Mesodermal cell (in vitro differentiated cells): ENCODE data around the gene MMP20.

Experiments
- H3K27ac ChIP-seq: 2 replicates; pipeline ENCODE4 v1.7.0; 2013; ENCODE audit warnings: mild to moderate bottlenecking, low read depth, low read length, moderate library complexity; ENCODE audit not compliant: severe bottlenecking
- H3K36me3 ChIP-seq: 2 replicates; pipeline ENCODE4 v1.7.1; 2013; ENCODE audit warnings: mild to moderate bottlenecking, low read length, moderate library complexity; ENCODE audit not compliant: control insufficient read depth, insufficient read depth
- H3K4me1 ChIP-seq: one replicate; pipeline ENCODE4 v1.7.1; 2013; ENCODE audit warnings: mild to moderate bottlenecking, low read length; ENCODE audit not compliant: insufficient read depth, control insufficient read depth, poor library complexity, severe bottlenecking
- H3K4me3 ChIP-seq: 2 replicates; pipeline ENCODE4 v1.7.0; 2013; ENCODE audit warnings: low read length, control low read depth, mild to moderate bottlenecking; ENCODE audit not compliant: insufficient read depth, poor library complexity, severe bottlenecking; ENCODE audit errors: extremely low read depth
- H3K9me3 ChIP-seq: 2 replicates; pipeline ENCODE4 v1.7.1; 2013; ENCODE audit warnings: mild to moderate bottlenecking, low read length, moderate library complexity; ENCODE audit not compliant: control insufficient read depth
- WGBS, 2 experiments: methylation state at CpG; one replicate each; pipeline ENCODE4 v1.1.5; 2013; ENCODE audit warnings: missing lambda C conversion rate in 2 of 2; ENCODE audit not compliant: insufficient coverage in 2 of 2; 5-methylcytosine and 5-hydroxymethylcytosine counted together

MMP20 gene

GRCh38 chr11:102611291-102611690 lies 13.8 kb downstream of the MMP20 start:
- no peak overlapping the region for H3K27ac ChIP-seq
- H3K4me1 ChIP-seq, result peaks cover 15% of the 10 kb centered on the region
- no peak overlapping the region for H3K4me3 ChIP-seq
- WGBS, 2 experiments, result 93 to 100% methylated on average over 2 to 4 of the region's 4 CpGs
- no peaks in the 10 kb centered on the region for H3K36me3 ChIP-seq
- H3K9me3 ChIP-seq, result no peaks in the 10 kb centered on the region

DNA sequence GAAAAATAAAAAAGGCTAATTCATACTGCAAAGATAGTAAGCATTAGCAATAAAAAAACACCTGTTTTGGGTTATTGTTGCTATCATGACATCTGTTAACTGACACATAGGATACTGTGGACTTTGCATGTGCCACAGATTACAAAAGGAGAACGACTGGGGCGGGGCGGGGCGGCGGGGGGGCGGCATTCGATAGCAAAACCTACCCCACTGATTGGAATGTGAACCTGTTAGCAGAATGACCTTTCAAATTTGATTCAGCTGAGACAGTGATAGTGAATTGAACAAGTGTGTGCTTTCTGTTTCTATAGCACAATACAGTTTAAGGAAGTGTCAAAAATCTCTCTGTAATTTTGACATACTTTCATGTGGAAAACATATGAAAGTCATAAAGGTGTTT lies 14.9 kb downstream of the MMP20 start:
- Histone ChIP-seq H3K9me3 (no peaks in the 10 kb centered on the region), H3K4me3 (no peak overlapping the region), H3K4me1 (peaks cover 15% of the 10 kb centered on the region), H3K36me3 (no peaks in the 10 kb centered on the region), H3K27ac (no peak overlapping the region)
- WGBS, 2 experiments, result 75 to 86% methylated on average over 5 to 7 of the region's 7 CpGs

GRCh38 chr11:102608699-102609098 lies 16.4 kb downstream of the MMP20 start:
- H3K9me3 ChIP-seq, result no peaks in the 10 kb centered on the region
- H3K4me1 ChIP-seq, result peaks cover 19% of the 10 kb centered on the region
- no peak overlapping the region for H3K4me3 ChIP-seq
- 100% methylated on average over 2 of the region's 3 CpGs; no CpG with 5 or more reads in 1 of the 2 experiments for WGBS, 2 experiments
- H3K27ac ChIP-seq, result no peak overlapping the region
- no peaks in the 10 kb centered on the region for H3K36me3 ChIP-seq

DNA sequence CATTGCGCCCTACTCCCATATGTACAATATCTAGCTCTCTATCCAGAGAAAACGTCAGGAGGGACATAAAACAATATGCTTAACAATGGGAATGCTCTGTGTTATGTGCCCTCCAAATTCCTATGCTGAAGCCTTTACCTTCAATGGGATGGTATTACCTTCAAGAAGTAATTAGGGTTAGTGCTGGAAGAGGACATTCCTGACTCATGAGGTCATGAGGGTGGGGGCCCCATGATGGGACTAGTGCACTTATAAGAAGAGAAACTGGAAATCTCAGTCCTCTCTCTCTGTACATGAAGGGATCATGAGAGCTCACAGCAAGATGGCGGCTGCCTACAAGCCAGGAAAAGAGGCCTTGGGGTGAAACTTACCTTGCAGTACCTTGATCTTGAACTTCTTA lies 20.3 kb downstream of the MMP20 start:
- 100% methylated on average over 1 of the region's 3 CpGs; no CpG with 5 or more reads in 1 of the 2 experiments for WGBS, 2 experiments
- Histone ChIP-seq H3K4me3 (no peak overlapping the region), H3K9me3 (no peaks in the 10 kb centered on the region), H3K27ac (no peak overlapping the region), H3K36me3 (no peaks in the 10 kb centered on the region), H3K4me1 (peaks cover 40% of the 10 kb centered on the region)

DNA sequence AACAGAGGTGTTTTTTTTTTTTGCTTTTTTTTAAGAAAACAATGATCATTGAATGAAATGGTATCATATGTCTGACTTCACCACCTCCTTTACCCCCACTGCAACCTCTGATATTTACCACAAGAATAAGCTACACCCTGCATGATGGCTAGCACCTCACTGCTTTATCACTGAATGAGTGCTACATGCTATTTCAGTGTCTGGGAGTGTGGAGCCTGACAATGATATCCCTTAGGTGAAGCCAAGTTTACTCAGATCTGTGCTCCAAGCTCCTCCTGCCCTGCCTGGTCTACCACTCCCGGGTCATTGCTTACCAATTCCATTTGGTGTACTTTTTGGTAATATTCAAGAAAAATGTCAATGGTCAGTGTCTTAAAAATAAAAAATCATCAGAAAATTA lies 21.1 kb downstream of the MMP20 start:
- no CpG with 5 or more reads among the region's 1 CpG for WGBS, 2 experiments
- Histone ChIP-seq H3K27ac (peak overlapping the region; percentile 90), H3K36me3 (no peaks in the 10 kb centered on the region), H3K4me1 (peaks cover 42% of the 10 kb centered on the region), H3K4me3 (no peak overlapping the region), H3K9me3 (no peaks in the 10 kb centered on the region)

- H3K4me3 ChIP-seq, result no peak overlapping the region
- no peaks in the 10 kb centered on the region for H3K36me3 ChIP-seq
- WGBS, 2 experiments, result no CpG with 5 or more reads among the region's 5 CpGs
- H3K4me1 ChIP-seq, result peaks cover 44% of the 10 kb centered on the region
- H3K27ac ChIP-seq, result peak overlapping the region; percentile 90
- no peaks in the 10 kb centered on the region for H3K9me3 ChIP-seq
Measured at GRCh38 chr11:102603576-102603975, 21.6 kb downstream of the MMP20 start.

- WGBS, 2 experiments, result 44% methylated on average over 4 of the region's 5 CpGs; no CpG with 5 or more reads in 1 of the 2 experiments
- Histone ChIP-seq H3K36me3 (no peaks in the 10 kb centered on the region), H3K4me1 (peaks cover 48% of the 10 kb centered on the region), H3K27ac (peak overlapping the region; percentile 90), H3K4me3 (no peak overlapping the region), H3K9me3 (no peaks in the 10 kb centered on the region)
Measured at GRCh38 chr11:102603091-102603490, 22.0 kb downstream of the MMP20 start.

- H3K36me3 ChIP-seq, result no peaks in the 10 kb centered on the region
- H3K27ac ChIP-seq, result peak overlapping the region; percentile 97
- no peaks in the 10 kb centered on the region for H3K9me3 ChIP-seq
- peaks cover 48% of the 10 kb centered on the region for H3K4me1 ChIP-seq
- 93 to 100% methylated on average over 1 to 3 of the region's 3 CpGs for WGBS, 2 experiments
- no peak overlapping the region for H3K4me3 ChIP-seq
Measured at GRCh38 chr11:102600666-102601065, 24.5 kb downstream of the MMP20 start.

- Histone ChIP-seq H3K4me1 (peaks cover 47% of the 10 kb centered on the region), H3K36me3 (no peaks in the 10 kb centered on the region), H3K27ac (peak overlapping the region; percentile 97), H3K9me3 (no peaks in the 10 kb centered on the region), H3K4me3 (no peak overlapping the region)
- 80% methylated on average over 2 of the region's 3 CpGs; no CpG with 5 or more reads in 1 of the 2 experiments for WGBS, 2 experiments
Measured at GRCh38 chr11:102599642-102600261, 25.4 kb downstream of the MMP20 start.

- Histone ChIP-seq H3K36me3 (no peaks in the 10 kb centered on the region), H3K4me1 (peaks cover 32% of the 10 kb centered on the region), H3K4me3 (no peak overlapping the region), H3K27ac (no peak overlapping the region), H3K9me3 (no peaks in the 10 kb centered on the region)
- WGBS, 2 experiments, result 67% methylated on average over 1 of the region's 1 CpG; no CpG with 5 or more reads in 1 of the 2 experiments
Measured at GRCh38 chr11:102598272-102598671, 26.9 kb downstream of the MMP20 start.

GRCh38 chr11:102596578-102596977 lies 28.6 kb downstream of the MMP20 start:
- Histone ChIP-seq H3K9me3 (no peaks in the 10 kb centered on the region), H3K27ac (no peak overlapping the region), H3K36me3 (no peaks in the 10 kb centered on the region), H3K4me1 (peaks cover 23% of the 10 kb centered on the region), H3K4me3 (no peak overlapping the region)
- 92 to 97% methylated on average over 3 to 6 of the region's 6 CpGs for WGBS, 2 experiments
